HL-60 (cell line): Measurements from ENCODE around the gene E2F8.

ENCODE experiments used
- CTCF ChIP-seq: IDR thresholded peaks from one replicate; pipeline ENCODE4 v1.5.1; 2011; ENCODE audit warnings: low read length, control low read depth, inconsistent platforms; ENCODE audit not compliant: insufficient read depth
- GABPA ChIP-seq: IDR thresholded peaks from 2 replicates; pipeline ENCODE4 v1.6.1; 2012; ENCODE audit warnings: low read depth
- POLR2AphosphoS5 ChIP-seq: IDR thresholded peaks from 2 replicates; pipeline ENCODE4 v1.6.1; 2012; ENCODE audit warnings: low read depth

- TF ChIP-seq CTCF (no peak), POLR2AphosphoS5 (no peak), GABPA (no peak)
Observed at GRCh38 chr11:19251577-19251976, 10.8 kb upstream of the E2F8 start.
